GM21786 (cell line): ENCODE measurements around the gene KLHL30.

Source experiments
- ATAC-seq: cut with Tn5 transposase; IDR thresholded peaks from one replicate; pipeline ENCODE4 v1.9.1; 2021; ENCODE audit not compliant: unreplicated experiment

KLHL30 gene, protein sequence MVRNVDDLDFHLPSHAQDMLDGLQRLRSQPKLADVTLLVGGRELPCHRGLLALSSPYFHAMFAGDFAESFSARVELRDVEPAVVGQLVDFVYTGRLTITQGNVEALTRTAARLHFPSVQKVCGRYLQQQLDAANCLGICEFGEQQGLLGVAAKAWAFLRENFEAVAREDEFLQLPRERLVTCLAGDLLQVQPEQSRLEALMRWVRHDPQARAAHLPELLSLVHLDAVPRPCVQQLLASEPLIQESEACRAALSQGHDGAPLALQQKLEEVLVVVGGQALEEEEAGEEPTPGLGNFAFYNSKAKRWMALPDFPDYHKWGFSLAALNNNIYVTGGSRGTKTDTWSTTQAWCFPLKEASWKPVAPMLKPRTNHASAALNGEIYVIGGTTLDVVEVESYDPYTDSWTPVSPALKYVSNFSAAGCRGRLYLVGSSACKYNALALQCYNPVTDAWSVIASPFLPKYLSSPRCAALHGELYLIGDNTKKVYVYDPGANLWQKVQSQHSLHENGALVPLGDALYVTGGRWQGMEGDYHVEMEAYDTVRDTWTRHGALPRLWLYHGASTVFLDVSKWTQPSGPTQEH

DNA sequence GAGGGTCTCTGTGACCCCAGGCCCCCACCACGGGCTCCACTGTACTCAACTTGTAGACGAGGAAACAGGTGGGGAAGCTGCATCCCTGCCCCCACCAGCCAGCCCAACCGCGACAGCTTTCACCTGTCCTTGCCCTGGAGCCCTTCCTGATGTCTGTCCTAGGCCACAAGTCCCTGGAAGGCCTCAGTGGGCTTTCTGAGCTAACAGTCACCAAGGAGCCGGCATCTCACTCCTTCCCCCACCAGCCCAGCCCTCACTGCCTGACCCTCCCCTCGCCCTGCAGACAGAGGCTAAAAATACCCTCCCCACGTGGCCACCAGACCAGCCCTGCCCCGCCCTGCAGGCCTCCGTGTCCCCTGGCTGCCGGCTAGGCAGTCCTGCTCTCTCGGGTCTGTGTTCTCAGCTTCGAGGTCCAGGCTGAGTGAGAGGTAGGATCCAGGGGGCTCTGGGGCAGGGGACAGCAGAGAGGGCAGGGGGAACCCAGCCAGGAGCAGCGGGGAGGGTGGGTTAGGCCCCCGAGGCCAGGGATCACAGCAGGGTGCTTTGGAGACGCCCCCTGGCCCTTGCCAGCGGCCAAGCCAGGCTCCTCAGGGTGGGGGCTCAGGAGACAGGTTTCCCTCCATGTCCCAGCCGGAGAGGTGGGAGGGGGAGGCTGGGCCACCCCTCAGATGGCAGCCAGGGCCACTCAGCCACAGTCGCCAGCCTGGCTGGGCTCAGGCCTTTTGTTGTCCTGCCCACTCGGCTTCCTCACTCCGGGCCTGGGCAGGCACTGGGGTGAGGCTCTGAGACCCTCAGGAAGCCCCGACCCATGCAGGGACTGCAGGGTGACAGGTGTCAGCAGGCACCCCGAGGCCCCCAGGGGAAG is at the start of gene KLHL30:
TSS of gene KLHL30 (plus strand) at position 338 of the 865 bp plus-strand sequence. CDS start 2,087 bp downstream, outside the sequence.
- ATAC-seq, result no peak

DNA sequence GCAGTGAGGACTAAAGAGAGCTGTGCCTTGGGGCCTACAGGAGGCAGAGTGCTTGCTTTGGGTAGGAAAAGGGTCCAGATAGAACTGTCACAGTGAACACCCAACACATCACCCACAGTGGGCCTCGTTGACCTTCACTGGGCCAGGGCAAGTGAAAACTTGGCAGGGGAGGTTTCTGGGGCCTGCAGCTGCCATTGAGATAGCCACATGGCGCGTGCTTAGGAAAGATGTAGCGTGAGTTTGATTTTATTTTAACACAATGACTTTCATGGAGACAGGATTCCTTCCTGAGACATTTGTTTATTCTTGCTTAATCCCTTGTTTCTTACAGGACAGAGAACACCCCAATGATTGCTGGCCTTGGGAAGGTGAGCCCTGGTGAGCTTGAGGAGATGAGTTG is 47.6 kb upstream of the KLHL30 start:
- no peak for ATAC-seq

DNA sequence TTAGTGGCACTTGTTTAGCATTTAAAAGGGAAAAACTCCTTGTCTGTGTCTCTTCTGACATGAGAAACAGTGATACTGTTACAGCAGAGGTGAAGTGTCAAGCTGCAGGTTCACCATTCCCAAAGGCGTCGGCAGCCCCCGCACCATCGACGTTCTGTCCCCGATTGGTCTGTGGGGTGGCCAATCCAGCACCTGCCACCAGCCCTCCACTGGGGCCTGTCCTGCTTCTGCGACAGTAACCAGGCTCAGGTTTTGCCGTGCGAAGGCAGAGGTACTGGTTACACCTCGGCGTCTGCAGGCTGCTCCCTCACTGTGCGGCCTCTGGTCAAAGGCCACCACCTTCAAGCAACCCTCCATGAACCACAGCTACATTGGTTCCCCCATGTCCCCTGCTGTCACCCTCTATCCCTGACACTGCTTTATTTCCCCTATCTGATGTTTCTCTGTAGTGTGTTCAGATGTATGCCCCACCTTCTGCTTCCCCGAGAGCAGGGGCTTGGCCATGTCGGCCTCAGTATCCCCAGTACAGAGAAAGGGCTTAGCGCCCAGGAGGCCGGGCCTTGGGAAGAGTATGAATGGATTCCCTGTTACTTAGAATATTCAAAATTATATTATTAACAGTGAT is 46.9 kb upstream of the KLHL30 start:
- no peak for ATAC-seq

DNA sequence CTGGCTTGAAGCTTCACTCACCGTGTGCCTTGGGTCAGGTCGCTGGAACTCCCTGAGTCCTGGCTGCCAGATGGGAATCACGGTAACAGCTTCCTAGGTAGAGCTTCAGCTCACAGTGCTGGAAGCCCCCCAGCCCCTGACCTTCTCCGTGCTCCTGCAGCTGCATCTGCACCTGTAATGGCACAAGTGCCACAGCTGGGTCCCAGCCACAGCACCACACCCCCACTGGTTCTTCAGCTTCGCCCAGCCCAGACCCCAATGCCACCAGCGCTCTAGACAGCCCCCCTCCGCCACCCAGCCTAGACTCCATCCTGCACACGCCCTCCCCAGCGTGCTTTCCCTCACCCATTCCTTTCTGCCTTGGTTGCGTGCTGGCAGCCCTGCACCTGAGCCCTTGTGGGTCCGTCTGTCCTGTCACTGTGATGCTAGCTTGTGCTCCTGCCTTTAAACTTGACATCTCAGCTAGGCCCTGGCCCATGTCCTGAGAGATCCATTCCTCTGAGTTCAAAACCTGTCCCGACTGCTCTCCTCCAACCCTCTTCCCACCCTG is 45.9 kb upstream of the KLHL30 start:
- ATAC-seq, result no peak

DNA sequence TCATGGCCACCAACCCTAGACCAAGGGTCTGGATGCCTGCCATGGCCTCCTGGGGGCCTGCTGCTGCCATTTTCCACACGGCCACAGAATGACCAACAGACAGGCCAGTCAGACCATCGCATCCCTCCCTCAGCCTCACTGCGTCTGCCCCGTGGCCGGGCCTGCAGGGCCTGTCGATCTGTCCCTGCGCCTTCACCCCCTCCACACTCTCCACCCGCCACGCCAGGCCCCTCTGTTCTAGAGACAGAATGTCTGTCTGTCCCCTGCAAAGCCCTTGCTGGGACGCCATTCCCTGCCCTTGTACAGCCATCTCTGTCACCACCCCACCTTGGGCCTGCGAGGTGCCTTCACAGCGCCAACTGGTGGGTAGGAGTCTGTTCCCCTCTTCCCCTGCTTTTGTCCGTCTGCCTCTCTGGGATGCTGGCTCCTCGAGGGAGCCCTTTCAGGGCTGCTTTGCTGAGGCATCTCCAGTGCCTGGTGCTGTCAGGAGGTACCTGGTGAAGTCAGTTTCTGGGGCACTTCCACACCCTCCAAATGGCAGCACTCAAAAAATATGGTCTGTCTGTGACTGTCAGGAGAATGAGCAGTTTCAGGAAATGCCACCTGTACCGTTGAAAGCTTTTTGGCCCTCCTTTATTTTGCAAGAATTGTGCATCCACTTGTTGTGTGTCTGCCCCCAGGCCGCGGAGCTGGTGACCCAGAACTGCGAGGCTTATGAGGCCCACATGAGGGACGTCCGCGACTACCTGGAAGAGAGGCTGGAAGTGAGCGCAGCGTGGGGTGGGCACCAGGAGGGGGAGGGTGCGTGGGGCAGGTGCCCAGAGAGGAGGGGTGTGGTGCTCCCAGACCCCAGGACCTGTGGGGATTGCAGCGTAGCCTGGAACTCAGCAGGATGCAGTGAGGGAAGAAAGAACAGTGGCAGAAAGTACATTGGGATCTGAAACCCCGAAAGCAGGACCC is 45.0 kb upstream of the KLHL30 start:
- ATAC-seq, result no peak

DNA sequence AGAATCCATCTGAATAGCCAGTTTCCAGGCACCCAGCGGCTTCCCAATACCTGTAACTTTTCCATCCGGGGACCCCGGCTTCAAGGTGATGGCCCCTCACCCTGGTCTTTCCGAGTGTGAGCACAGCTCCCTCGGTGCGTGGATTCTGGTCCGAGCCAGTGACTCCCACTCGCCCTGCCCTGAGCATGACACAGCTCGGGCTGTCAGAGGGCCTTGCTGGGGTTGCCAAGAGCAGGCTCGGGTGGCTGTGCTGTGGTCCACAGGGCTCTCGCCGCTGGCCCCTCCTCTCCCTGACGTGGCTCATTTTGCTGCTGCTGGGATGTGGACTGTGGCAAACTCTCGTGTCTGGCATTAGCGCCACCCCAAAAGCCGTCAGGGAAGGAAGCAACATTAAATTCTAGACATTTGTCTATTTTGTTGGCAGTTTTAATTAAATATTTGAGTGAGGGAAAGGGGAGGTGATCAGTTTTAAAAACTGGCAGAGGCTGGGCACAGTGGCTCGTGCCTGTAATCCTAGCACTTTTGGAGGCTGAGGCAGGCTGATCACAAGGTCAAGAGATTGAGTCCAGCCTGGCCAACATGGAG is 43.9 kb upstream of the KLHL30 start:
- no peak for ATAC-seq

DNA sequence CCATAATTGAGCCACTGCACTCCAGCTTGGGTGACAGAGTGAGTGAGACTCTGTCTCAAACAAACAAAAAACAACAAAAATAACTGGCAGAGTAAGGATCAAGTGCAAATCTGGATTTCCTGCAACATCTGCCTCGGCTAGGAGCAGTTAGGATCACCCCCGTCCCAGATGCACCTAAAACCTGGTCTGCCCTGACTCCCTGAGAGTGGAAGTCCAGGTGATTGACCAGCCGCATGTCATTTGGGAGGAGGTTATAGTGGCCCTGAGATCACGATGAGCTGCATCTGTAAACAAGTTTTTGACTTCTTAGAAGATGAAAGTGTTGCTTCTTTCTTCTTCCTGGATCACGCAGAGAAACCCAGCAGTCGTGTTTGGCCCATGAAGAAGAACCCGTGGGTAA is 43.3 kb upstream of the KLHL30 start:
- no peak for ATAC-seq

DNA sequence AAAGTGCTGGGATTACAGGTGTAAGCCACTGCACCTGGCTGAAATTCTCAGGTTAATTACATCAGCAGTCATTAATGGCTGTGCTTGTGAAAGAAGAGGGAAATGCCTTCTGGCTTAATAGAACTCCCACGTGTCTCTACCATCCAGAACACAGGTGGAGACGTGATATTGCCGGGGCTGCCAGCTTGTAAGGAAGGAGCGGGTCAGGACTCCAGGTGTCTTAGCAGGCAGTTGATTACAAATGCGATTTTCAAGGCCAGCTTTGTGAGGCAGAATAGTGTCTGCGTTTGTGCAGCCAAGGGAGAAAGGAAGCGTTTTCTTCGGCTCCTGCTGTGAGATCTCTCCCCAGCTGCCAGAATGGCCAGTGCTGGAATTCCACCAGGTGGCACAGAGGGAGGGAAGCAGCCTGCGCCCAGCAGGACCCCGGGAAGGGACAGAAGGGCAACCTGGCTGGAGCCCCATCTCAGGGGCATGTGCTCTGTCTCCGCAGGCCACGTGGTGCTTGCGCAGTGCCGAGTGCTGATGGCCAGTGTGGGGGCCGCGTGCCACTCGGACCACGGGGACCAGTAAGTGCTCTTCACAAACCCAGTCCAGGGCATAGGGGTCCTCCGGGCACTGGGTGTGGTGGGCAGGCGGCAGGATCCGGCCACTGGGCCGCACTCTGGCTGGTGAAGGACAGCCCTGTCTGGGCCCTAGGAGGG is 42.0 kb upstream of the KLHL30 start:
- ATAC-seq, result no peak

DNA sequence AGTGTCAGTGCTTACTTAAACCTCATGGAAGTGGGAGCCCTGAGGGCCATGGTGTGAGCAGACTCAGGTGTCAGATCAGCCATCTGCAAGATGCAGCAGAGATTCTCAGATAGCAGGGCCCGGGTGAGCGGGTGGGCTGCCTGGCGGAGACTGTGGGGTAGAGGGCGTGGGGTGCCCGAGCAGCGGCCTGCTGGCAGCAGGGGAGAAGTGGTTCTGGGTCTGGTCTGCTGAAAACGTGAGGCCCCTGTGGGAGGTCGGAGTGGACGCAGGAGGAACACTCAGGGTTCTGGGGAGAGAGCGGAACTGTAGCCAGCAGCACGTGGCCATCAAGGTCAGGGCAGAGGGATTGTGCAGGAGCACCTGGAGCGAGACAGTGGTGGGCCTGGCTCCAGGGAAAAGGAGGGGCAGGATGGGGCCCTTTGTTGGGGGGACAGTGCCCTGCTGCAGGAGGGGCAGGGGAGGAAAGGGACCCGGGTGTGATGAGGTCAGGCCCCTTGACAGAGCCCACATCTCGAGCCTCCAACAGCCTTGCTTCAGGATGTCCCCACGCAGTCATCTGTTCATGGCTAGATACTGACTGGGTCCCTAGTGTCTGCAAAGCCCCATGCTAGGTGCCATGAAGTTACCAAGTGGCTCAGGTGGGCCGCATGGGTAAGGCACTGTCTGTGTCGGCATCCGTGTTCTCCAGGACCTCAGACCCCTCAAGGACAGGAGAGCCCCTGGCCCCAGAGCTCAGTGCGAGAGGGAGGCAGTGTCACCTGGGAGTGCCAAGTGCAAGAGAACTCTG is 41.1 kb upstream of the KLHL30 start:
- no peak for ATAC-seq

DNA sequence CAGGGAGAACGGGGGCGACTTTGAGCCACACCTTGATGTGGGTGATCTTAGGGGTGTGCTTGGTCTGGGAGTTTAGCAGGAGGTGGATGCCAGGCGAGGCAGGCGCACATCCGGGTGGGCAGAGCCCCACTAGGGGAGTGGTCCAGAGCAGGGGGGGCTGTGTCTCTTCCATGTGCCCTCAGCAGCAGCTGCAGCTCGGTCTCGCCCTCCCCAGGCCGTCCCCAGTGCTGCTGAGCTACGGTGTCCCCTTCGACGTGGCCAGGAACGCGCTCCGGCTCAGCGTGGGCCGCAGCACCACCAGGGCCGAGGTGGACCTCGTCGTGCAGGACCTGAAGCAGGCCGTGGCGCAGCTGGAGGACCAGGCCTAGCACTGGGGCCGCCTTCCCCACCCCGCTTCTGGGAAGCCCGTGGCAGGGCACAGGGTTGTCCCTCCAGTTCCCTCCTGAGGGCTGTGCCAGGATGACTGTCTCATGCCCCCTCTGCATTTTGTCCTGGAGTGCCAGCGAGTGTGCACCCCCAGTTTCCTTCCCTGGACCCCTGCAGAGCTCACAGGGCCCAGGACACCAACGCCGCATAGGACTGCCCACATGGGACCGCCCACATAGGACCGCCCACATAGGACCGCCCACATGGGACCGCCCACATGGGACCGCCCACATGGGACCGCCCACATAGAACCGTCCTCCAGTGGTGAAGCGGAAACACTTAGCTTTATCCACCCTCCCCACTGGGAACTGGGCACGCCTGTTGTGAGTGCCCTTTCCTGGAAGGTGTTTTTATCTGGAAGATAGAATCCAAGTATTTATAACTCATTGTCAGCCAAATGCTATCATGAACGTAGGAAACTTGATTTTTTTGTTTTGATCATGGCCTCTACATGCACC is 40.2 kb upstream of the KLHL30 start:
- peak; percentile 88 for ATAC-seq

DNA sequence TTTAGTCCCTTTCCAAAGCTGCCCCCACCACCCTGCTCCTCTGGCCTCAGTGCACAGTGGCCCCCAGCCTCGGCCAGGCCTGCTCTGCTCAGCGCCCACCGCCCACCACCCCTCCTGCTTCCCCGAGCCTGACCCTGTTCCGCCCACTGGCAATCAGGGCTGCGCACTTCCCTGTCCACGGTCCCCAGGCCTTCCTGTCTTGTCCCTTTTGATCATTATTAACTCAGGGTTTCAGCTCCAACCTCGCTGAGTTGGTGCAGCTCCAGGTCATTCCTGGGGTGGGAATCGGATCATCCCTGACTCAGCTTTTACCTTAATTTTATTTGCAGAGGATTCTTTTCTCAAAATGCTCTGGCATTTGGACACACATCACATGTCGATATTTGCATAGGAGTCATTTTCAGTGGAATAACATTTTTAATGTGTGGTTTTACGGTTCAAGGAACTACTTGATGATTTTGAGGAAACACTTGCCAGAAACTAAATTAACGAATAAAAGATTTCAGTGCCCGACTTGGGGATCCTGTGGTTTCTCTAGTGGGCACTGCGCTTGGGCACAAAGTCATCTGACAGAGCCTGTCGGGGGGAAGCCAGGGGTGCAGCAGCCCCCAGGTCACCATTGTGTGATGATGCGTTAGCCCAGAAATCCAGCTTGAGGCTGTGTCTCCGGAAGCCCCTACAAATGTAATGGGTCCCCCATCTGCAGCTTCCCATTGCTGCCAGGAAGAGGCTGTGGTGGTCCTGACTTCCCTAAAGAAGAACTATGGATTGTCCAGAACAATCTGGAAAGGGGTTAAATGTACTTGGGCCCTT is 39.4 kb upstream of the KLHL30 start:
- ATAC-seq, result peak; percentile 19

DNA sequence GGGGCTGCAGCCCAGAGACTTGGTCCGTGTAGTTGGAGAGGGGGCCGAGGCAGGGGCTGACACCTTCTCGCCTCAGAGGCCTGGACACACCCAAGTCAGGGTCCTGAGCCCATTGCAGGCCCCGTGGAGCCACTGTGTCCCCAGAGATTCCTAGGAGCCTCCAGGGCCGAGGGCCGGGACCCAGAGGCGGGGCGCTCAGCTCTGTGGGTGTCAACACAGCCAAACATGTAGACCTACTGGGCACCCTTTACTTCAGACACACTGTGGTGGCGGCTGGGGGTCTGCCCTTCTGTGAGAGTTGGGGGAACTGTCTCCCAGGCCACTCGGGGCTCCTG is 38.8 kb upstream of the KLHL30 start:
- ATAC-seq, result no peak

DNA sequence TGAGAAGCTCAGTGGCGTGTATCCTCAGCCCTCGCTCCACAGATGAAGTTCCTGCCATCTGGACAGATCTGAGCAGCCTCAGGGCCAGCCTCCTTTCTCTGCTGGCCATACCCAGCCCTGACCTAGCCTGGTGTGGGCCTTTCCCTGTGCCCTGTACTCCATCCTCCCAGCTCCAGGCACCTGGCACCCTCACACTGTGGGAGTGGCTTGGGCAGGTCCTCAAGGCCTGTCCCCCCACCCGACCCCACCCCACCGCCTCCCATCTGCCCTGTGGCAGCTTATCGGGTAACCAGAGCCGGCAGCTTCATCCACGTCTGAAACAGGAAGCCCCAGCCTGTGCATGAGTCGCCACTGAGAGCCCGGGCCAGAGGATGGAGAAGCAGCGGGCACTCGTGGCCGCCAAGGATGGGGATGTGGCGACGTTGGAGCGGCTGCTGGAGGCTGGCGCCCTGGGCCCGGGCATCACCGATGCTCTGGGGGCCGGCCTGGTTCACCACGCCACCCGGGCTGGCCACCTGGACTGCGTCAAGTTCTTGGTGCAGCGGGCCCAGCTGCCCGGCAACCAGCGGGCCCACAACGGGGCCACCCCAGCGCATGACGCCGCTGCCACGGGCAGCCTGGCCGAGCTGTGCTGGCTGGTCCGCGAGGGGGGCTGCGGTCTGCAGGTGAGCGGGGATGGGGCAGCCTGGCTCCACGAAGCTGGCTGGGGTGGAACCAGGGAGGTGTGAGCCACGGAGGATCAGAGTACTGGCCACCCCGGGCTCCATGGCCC is 38.2 kb upstream of the KLHL30 start, which contains the start of gene ESPNL:
TSS of gene ESPNL (plus strand) at position 292 of the 772 bp plus-strand sequence. CDS start at position 372, 80 bp downstream.
- ATAC-seq, result no peak

DNA sequence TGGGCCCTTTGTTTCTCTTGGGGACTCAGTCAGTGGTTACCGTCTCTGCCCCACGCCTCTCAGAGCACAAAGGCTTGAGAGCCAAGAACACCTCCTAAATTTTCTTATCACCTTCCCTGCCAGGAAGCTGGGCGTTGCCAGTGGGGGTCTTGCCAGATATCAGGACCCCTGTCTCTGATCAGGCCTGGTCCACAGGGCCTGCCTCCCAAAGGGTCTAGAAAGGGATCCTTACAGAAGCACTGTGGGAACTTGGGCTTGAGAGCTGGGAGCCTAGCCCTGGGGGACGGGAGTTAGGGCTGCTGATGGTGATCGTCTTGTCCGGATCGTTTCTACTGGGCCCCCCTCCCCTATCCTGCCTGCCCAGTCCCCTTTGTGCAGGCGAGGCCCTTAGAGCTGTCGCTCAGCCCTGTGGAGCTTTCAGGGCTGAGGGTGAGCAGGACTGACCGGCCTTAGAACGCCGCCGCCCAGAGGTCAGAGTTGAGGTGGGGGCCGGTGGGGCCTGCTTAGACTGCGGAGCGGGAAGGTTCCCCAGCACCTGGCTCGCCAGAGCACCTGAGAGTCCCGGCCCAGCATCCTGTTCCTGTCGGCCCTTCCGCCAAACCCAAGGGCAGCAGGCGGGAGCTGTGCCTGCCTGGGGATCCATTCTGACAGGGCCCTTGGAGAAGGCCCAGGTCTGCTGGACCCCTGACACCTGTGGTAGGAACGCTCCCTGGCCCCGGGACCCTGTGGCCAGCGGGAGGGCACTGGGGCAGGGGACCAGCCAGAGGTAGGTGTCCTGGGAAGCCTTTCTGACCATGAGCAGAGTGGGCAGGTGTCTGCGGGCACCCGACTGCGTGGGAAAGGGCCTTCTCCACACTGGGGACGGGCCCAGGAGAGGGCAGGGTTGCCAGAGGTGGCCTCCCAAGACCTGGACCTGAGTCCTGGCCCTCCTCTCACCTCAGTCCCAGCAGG is 37.4 kb upstream of the KLHL30 start:
- ATAC-seq, result no peak
